ENCODE data around the gene KRT78.

The KRT78 gene

GRCh38 chr12:52799505-52800211 is 49.1 kb downstream of the KRT78 start:
- no peak for TF ChIP-seq ZFX (IDR thresholded peaks at IDR 0.05)
- TF ChIP-seq CTCF (conservative IDR thresholded peaks at IDR 0.05) = no peak
- H3K27ac ChIP-seq = peak overlapping the region; percentile 65; the same call in 1 of the 2 replicates

- H3K27ac ChIP-seq = no peak overlapping the region
- TF ChIP-seq ZFX (IDR thresholded peaks at IDR 0.05) (no peak), CTCF (conservative IDR thresholded peaks at IDR 0.05) (no peak)
Observed at GRCh38 chr12:52798671-52799504, 49.9 kb downstream of the KRT78 start.

DNA sequence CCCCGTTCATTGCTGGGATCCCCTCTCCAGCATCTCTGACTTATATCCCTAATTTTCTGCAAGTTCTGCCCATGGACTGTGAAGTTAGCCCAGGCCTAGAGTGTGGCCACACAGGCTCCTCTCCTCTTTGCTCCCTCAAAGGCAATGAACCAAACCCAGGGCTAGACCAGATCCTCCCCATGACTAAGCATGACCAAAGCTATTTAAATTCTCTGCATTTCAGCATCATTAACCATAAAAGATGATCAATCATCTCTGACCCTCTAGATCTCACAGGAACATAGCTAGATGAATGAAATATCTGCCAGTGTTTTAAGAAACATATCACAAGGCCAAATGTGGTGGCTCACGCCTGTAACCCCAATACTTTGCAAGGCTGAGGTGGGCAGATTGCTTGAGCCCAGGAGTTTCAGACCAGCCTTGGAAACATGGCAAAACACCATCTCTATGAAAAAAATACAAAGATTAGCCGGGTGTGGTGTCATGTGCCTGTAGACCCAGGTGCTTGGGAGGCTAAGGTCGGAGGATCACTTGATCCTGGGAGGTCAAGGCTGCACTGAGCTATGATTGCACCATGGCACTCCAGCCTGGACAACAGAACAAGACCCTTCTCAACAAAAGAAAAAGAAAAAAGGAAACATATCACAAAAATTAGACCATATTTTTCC is 50.7 kb downstream of the KRT78 start:
- no peak overlapping the region for H3K27ac ChIP-seq
- TF ChIP-seq ZFX (IDR thresholded peaks at IDR 0.05) (no peak), CTCF (conservative IDR thresholded peaks at IDR 0.05) (no peak)

GRCh38 chr12:52797529-52797894 is 51.3 kb downstream of the KRT78 start:
- TF ChIP-seq ZFX (IDR thresholded peaks at IDR 0.05) (no peak), CTCF (conservative IDR thresholded peaks at IDR 0.05) (no peak)

DNA sequence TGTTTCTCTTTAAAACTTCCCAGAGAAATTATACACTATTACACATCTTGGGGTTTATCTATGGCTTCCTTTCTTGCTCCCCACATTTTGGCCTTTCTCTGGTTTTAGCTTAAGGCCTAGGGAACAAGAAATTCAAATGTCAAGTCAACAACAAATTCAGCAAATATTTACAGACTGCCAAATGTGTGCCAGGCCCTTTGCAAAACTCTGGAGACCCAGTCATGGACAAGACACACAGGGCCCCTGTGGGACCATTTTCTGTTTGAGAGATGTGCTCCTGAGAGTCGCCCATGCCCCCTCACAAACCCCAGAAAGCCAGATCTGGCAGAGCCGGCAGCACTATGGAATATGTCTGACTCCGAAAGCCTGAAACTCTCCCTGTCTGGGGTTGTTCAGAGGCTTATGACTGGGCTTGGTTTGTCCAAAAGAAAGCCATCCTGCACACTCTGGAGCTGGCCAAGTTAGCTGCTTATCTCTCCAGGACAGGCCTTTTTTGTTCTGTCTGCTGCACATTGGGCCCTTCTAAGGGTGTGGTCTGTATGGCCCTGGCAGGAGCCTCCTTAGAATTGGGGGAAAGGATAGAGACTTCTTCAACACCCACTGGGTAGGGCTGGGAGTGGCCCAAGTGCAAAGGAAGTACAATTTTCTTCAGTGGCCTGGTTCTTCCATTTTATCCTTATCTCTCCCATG is 51.8 kb downstream of the KRT78 start:
- TF ChIP-seq CTCF (conservative IDR thresholded peaks at IDR 0.05) (no peak), ZFX (IDR thresholded peaks at IDR 0.05) (no peak)
- H3K27ac ChIP-seq = no peak overlapping the region

More at GRCh38 chr12:52797529-52797894, 51.3 kb downstream of the KRT78 start:
- H3K27ac ChIP-seq = no peak overlapping the region

DNA sequence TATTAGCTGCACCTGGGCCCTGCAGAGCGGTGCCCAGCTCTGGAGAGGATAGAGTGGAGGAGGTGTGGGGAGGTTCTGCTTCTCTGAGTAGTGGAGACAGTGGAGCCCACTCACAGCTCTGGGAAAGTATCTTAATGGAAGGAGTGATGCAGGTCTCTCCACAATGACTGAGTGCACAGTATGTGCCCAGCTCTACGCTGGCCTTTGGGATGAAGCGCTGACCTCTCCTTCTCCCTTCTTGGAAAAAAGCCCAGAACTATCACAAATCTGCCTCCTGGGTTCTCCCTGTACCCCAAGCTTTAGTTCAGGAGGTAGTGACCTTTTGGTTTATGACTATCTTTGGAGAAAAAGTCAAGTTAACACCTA is 52.4 kb downstream of the KRT78 start:
- TF ChIP-seq CTCF (conservative IDR thresholded peaks at IDR 0.05) = no peak
- TF ChIP-seq ZFX (IDR thresholded peaks at IDR 0.05) = no peak
- H3K27ac ChIP-seq = no peak overlapping the region

All from C4-2B (cell line).